ENCODE measurements around the gene MAPK1.

DNA sequence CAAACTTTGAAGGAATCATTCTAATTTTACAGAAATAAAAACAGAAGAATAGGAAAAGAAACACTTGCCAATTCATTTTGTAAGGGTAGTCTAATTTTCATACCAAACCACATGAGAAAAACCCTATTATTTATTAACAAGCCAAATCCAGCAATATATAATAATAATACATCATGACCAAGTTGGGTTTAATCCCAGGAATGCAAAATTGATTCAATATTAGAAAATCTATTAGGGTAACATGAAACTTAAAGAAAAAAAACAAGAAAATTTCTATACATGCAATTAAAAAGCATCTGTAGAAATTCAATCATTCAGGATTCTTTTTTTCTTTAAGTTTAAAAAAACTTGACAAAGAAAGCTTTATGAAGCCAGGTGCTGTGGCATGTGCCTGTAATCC, 16.8 kb downstream of the MAPK1 start:
- TF ChIP-seq CTCF (IDR thresholded peaks at IDR 0.05) (no peak), EP300 (IDR thresholded peaks at IDR 0.05) (no peak)

Measured in suprapubic skin (tissue), 3 donors.